Stimulated activated naive CD8-positive, alpha-beta T cell treated with anti-CD3 and anti-CD28 coated beads, Interleukin-15, amount 100 ng/mL, for 72 hours (primary cell): ENCODE results near the gene ETS1.

Source experiments
- ATAC-seq: fragments of 150-1000 bp; cut with Tn5 transposase; 2 replicates; pipeline ENCODE4 v1.10.0; 2021; ENCODE audit warnings: mild to moderate bottlenecking, moderate library complexity
- DNase-seq, 2 donors: peaks; one replicate each; pipeline ENCODE4 v3.0.0; 2021 to 2022
- H3K27ac Mint-ChIP-seq, 2 donors: one replicate each; pipeline ENCODE4 v1.8.0; 2022; ENCODE audit warnings: mild to moderate bottlenecking in 2 of 2, mixed read lengths in 2 of 2, moderate library complexity in 2 of 2
- H3K27me3 Mint-ChIP-seq: one replicate; pipeline ENCODE4 v1.8.0; 2022; ENCODE audit warnings: mixed read lengths
- H3K4me1 Mint-ChIP-seq: one replicate; pipeline ENCODE4 v1.8.0; 2022; ENCODE audit warnings: mild to moderate bottlenecking, mixed read lengths
- H3K4me3 Mint-ChIP-seq, 2 donors: one replicate each; pipeline ENCODE4 v1.8.0; 2022; ENCODE audit warnings: mild to moderate bottlenecking in 2 of 2, mixed read lengths in 2 of 2, moderate library complexity in 1 of 2
- H3K9me3 Mint-ChIP-seq, 2 donors: one replicate each; pipeline ENCODE4 v1.8.0; 2022; ENCODE audit warnings: mixed read lengths in 2 of 2

Gene ETS1

GRCh38 chr11:128517451-128518230 lies 69.7 kb downstream of the ETS1 start:
- no peak for ATAC-seq
- Mint-ChIP-seq H3K27ac (peak overlapping the region; percentile 92 to 99), H3K27me3 (no peaks in the 10 kb centered on the region), H3K9me3 (no peaks in the 10 kb centered on the region), H3K4me1 (peaks cover 23% of the 10 kb centered on the region), H3K4me3 (peak overlapping the region; percentile 84 to 90)
- no peak for DNase-seq

DNA sequence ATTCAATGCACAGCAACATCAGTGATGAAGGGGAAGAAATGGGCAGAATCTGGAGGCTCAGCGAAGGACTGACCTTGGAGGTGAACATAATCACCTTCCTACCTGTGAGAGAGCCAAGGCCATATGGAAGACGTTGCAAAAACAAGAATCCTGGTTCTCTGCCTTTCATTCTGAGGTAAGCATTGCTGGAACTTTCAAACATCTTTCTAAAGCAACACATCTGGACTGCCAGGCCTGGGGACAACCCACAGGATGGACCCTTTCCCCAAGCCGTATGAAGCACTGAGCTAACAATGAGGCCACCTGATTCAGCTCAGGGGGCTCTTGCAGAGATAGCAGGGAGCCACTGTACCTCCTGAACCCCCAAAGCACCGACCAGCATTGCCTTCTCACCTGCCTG lies 70.5 kb downstream of the ETS1 start:
- H3K4me3 Mint-ChIP-seq = peak overlapping the region; percentile 84 to 90
- H3K27me3 Mint-ChIP-seq = no peaks in the 10 kb centered on the region
- peak overlapping the region in 1 of 2 donors; percentile 99 for H3K27ac Mint-ChIP-seq
- H3K9me3 Mint-ChIP-seq = no peaks in the 10 kb centered on the region
- DNase-seq = no peak
- ATAC-seq = no peak
- peaks cover 31% of the 10 kb centered on the region for H3K4me1 Mint-ChIP-seq

DNA sequence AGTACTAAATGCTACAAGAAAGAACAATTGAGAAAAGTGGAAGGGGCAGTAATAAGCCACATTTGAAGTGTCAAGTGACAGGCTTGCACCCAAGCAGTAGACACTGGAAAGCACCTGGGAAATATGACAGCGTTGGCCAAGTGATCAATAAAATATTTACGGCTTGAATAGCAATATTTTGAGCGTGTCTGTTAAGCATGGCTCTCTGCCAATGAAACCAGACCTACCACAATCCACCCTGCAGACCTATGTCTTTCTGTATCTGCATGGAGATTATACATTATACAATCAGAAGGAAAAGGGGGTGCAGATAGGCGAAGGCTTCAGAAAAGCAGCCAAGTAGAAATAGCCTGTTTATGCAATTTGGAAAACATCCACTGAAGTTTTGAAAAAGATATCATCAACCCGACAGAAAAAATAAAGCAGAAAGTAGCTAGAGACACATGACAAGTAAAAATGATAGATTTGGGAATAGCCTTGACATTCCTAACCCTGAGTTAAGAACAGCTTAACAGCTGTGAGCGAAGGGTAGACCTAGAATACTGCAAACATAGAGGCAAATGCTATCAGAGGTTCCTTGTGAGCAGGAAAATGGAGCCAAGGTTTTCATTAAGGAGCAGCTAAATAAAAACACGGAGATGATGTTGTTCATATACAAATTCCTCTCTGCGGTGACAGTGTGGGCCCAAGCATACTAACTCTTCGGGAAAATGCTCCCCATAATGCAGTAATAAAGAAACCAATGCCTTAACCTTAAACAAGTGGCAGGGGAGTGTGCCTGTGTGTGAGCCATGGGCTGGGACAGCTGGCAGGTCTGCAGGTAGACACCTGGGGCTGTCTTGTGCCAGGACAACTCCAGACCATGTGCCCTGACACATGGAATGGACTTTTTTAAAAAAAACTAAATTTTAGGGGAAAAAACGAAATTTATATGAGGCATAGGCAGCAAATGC lies 71.3 kb downstream of the ETS1 start:
- Mint-ChIP-seq H3K4me1 (peaks cover 38% of the 10 kb centered on the region), H3K27me3 (no peaks in the 10 kb centered on the region), H3K27ac (peak overlapping the region; percentile 89 to 99), H3K9me3 (no peaks in the 10 kb centered on the region), H3K4me3 (peak overlapping the region; percentile 84 to 90)
- ATAC-seq = no peak
- DNase-seq = no peak

GRCh38 chr11:128515086-128515485 lies 72.3 kb downstream of the ETS1 start:
- peak overlapping the region; percentile 89 to 99 for H3K27ac Mint-ChIP-seq
- ATAC-seq = no peak
- peaks cover 49% of the 10 kb centered on the region for H3K4me1 Mint-ChIP-seq
- no peak for DNase-seq
- H3K27me3 Mint-ChIP-seq = no peaks in the 10 kb centered on the region
- no peaks in the 10 kb centered on the region for H3K9me3 Mint-ChIP-seq
- H3K4me3 Mint-ChIP-seq = peak overlapping the region; percentile 84 to 90

- Mint-ChIP-seq H3K9me3 (no peaks in the 10 kb centered on the region), H3K4me1 (peaks cover 58% of the 10 kb centered on the region), H3K4me3 (peak overlapping the region; percentile 84 to 90), H3K27me3 (no peaks in the 10 kb centered on the region), H3K27ac (peak overlapping the region; percentile 1 to 92)
- ATAC-seq (no peak), DNase-seq (no peak)
Measured at GRCh38 chr11:128513915-128514681, 73.3 kb downstream of the ETS1 start.

GRCh38 chr11:128512474-128512996 lies 74.8 kb downstream of the ETS1 start:
- peak overlapping the region; percentile 87 to 89 for H3K27ac Mint-ChIP-seq

DNA sequence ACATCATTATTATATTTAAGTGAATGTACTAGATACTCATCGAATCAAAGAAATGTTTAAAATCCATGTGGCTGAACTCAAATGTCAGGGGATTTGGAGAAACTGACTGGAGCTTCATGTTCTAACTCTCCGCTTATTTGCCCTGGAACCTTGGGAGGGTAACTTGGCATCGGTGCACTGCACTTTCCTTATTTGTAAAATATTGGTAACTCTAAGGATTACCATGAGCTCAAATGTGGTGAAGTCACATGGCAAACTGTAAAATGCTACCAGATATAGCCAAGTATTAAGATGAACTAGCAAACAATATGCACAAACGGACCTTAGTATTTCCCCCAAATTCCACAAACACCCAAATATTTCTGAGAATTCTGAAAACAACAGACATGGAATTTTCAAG lies 75.6 kb downstream of the ETS1 start:
- no peaks in the 10 kb centered on the region for H3K9me3 Mint-ChIP-seq
- DNase-seq (no peak), ATAC-seq (no peak)
- peak overlapping the region; percentile 84 to 90 for H3K4me3 Mint-ChIP-seq
- H3K27ac Mint-ChIP-seq = peak overlapping the region in 1 of 2 donors; percentile 87
- H3K4me1 Mint-ChIP-seq = peaks cover 66% of the 10 kb centered on the region
- no peaks in the 10 kb centered on the region for H3K27me3 Mint-ChIP-seq

More at GRCh38 chr11:128512474-128512996, 74.8 kb downstream of the ETS1 start:
- H3K4me3 Mint-ChIP-seq = peak overlapping the region; percentile 84 to 90
- peak in 1 of 2 donors; percentile 66 for DNase-seq
- H3K4me1 Mint-ChIP-seq = peaks cover 58% of the 10 kb centered on the region
- no peaks in the 10 kb centered on the region for H3K27me3 Mint-ChIP-seq
- ATAC-seq = peak; percentile 81
- no peaks in the 10 kb centered on the region for H3K9me3 Mint-ChIP-seq

- DNase-seq = no peak
- ATAC-seq = peak; percentile 35
- Mint-ChIP-seq H3K4me3 (peak overlapping the region; percentile 84 to 90), H3K4me1 (peaks cover 81% of the 10 kb centered on the region), H3K9me3 (no peaks in the 10 kb centered on the region), H3K27ac (peak overlapping the region; percentile 95), H3K27me3 (no peaks in the 10 kb centered on the region)
Measured at GRCh38 chr11:128509621-128510389, 77.6 kb downstream of the ETS1 start.

DNA sequence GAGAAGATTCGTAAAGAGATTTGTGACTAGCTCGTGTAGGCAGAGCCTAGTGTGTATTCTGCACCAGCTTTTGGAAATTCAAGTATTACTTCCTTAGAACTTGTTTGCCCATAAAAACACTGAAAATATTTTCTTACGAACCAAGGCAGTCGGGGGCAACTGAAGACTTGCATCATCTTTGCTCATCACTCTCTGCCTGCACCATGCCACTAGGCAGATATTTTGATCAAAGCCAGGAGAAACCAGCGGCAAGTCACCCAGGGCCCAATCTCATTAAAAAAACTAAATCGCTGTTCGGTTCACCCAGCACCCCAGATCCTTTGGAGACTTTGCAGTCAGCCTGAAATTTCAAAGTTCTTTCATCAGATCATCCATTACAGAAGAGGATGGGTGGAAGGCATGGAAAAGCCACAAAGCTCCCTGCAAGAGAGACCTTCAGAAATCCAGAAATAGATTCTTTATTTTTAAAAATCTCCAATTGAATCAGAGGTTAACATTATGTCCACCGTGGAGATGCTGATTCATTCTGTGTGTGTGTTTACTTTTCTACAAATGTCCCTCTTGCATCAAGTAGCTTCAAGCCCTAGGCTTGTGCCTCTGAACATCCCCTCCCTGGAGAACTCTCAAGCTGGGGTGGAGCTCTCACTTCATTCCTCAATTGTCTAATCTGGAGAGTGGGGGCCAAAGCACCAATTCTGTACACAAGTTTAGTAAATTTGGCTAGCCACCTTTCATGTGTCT lies 78.4 kb downstream of the ETS1 start:
- Mint-ChIP-seq H3K27ac (peak overlapping the region; percentile 95), H3K9me3 (no peaks in the 10 kb centered on the region), H3K4me1 (peaks cover 82% of the 10 kb centered on the region), H3K4me3 (peak overlapping the region; percentile 84 to 90), H3K27me3 (no peaks in the 10 kb centered on the region)
- DNase-seq (no peak), ATAC-seq (no peak)

- Mint-ChIP-seq H3K27me3 (no peaks in the 10 kb centered on the region), H3K27ac (peak overlapping the region; percentile 95), H3K9me3 (no peaks in the 10 kb centered on the region), H3K4me1 (peaks cover 84% of the 10 kb centered on the region), H3K4me3 (peak overlapping the region; percentile 84 to 90)
- no peak for DNase-seq
- ATAC-seq = no peak
Measured at GRCh38 chr11:128507936-128508335, 79.4 kb downstream of the ETS1 start.

- ATAC-seq = peak; percentile 55
Measured at GRCh38 chr11:128506999-128507611, 80.3 kb downstream of the ETS1 start.

GRCh38 chr11:128506356-128506755 lies 81.0 kb downstream of the ETS1 start:
- Mint-ChIP-seq H3K27me3 (no peaks in the 10 kb centered on the region), H3K4me1 (peaks cover 84% of the 10 kb centered on the region), H3K4me3 (peak overlapping the region; percentile 84 to 90), H3K9me3 (no peaks in the 10 kb centered on the region), H3K27ac (peak overlapping the region; percentile 95)
- DNase-seq = peak in 1 of 2 donors; percentile 48
- ATAC-seq = no peak

More at GRCh38 chr11:128506999-128507611, 80.3 kb downstream of the ETS1 start:
- Mint-ChIP-seq H3K4me3 (peak overlapping the region; percentile 84 to 90), H3K4me1 (peaks cover 84% of the 10 kb centered on the region), H3K27ac (peak overlapping the region; percentile 95), H3K27me3 (no peaks in the 10 kb centered on the region), H3K9me3 (no peaks in the 10 kb centered on the region)
- peak in 1 of 2 donors; percentile 63 for DNase-seq

- peak in 1 of 2 donors; percentile 56 for DNase-seq
- H3K4me3 Mint-ChIP-seq = peak overlapping the region; percentile 84 to 90
- peaks cover 84% of the 10 kb centered on the region for H3K4me1 Mint-ChIP-seq
- peak; percentile 34 for ATAC-seq
- H3K9me3 Mint-ChIP-seq = no peaks in the 10 kb centered on the region
- peak overlapping the region; percentile 90 to 95 for H3K27ac Mint-ChIP-seq
- no peaks in the 10 kb centered on the region for H3K27me3 Mint-ChIP-seq
Measured at GRCh38 chr11:128505449-128506065, 81.8 kb downstream of the ETS1 start.
